ENCODE measurements around the gene MYL7. TPM values are rescaled to one million over a fixed set of nuclear protein-coding genes. Genes with fewer than 3 reads are reported as not detected.

MYL7 gene
- total RNA-seq, 1 donor from 2014 or later = not detected

- no peak for TF ChIP-seq CTCF (conservative IDR thresholded peaks at IDR 0.05; ENCODE audit: low read depth, low read length)
- H3K4me3 ChIP-seq (ENCODE audit: low read depth, low read length) = no peak overlapping the region
- DNase-seq (ENCODE audit: low read depth) = no peak
These were observed 8.7 kb upstream of the MYL7 start for GRCh38 chr7:44149571-44150465.

- H3K4me3 ChIP-seq (ENCODE audit: low read depth, low read length) = no peak overlapping the region
- TF ChIP-seq CTCF (conservative IDR thresholded peaks at IDR 0.05; ENCODE audit: low read depth, low read length) = no peak
- DNase-seq (ENCODE audit: low read depth) = no peak
These were observed 7.9 kb upstream of the MYL7 start for GRCh38 chr7:44148961-44149536.

GRCh38 chr7:44148166-44148565 is 7.0 kb upstream of the MYL7 start:
- TF ChIP-seq CTCF (conservative IDR thresholded peaks at IDR 0.05; ENCODE audit: low read depth, low read length) = no peak
- H3K4me3 ChIP-seq (ENCODE audit: low read depth, low read length) = no peak overlapping the region
- DNase-seq (ENCODE audit: low read depth) = no peak

GRCh38 chr7:44147026-44147991 is 6.2 kb upstream of the MYL7 start:
- no peak overlapping the region for H3K4me3 ChIP-seq (ENCODE audit: low read depth, low read length)
- no peak for TF ChIP-seq CTCF (conservative IDR thresholded peaks at IDR 0.05; ENCODE audit: low read depth, low read length)
- DNase-seq (ENCODE audit: low read depth) = no peak

GRCh38 chr7:44145969-44146911 is 5.1 kb upstream of the MYL7 start:
- no peak for TF ChIP-seq CTCF (conservative IDR thresholded peaks at IDR 0.05; ENCODE audit: low read depth, low read length)
- DNase-seq (ENCODE audit: low read depth) = no peak
- H3K4me3 ChIP-seq (ENCODE audit: low read depth, low read length) = peak overlapping the region; percentile 19

GRCh38 chr7:44145479-44145968 is 4.4 kb upstream of the MYL7 start:
- peak overlapping the region; percentile 19 for H3K4me3 ChIP-seq (ENCODE audit: low read depth, low read length)
- DNase-seq (ENCODE audit: low read depth) = no peak
- no peak for TF ChIP-seq CTCF (conservative IDR thresholded peaks at IDR 0.05; ENCODE audit: low read depth, low read length)

Measured in epithelial cell of proximal tubule (primary cell).